Measurements from ENCODE around the gene PRDX5.

- TF ChIP-seq CTCF (conservative IDR thresholded peaks at IDR 0.05) (no peak), EZH2 (IDR thresholded peaks at IDR 0.05; ENCODE audit: low read depth) (no peak)
These were observed 44.4 kb downstream of the PRDX5 start for GRCh38 chr11:64362339-64362738.

Measured in PC-9 (cell line).